Naive B cell (primary cell): Measurements from ENCODE around the gene ADAMTS3. TPM values are rescaled to one million over a fixed set of nuclear protein-coding genes. Genes with fewer than 3 reads are reported as not detected.

Source experiments
- ATAC-seq, 2 donors: fragments of 150-1000 bp; cut with Tn5 transposase; 2 replicates each; pipeline ENCODE4 v1.10.0; 2021; ENCODE audit warnings: low read depth in 2 of 2, mild to moderate bottlenecking in 2 of 2, moderate library complexity in 2 of 2
- DNase-seq: peaks from one replicate; pipeline ENCODE4 v3.0.0; 2022
- H3K27ac Mint-ChIP-seq, 6 donors: one replicate each; pipeline ENCODE4 v1.8.0; 2020 to 2022; ENCODE audit warnings: mild to moderate bottlenecking in 6 of 6, mixed read lengths in 6 of 6, moderate library complexity in 5 of 6, inconsistent platforms in 2 of 6
- H3K27me3 Mint-ChIP-seq, 3 donors: one replicate each; pipeline ENCODE4 v1.8.0; 2021 to 2022; ENCODE audit warnings: mixed read lengths in 3 of 3, mild to moderate bottlenecking in 1 of 3
- H3K36me3 Mint-ChIP-seq, 2 donors: one replicate each; pipeline ENCODE4 v1.8.0; 2020 to 2022; ENCODE audit warnings: mixed read lengths in 2 of 2, inconsistent platforms in 1 of 2, mild to moderate bottlenecking in 1 of 2
- H3K4me1 Mint-ChIP-seq, 3 donors: one replicate each; pipeline ENCODE4 v1.8.0; 2020 to 2022; ENCODE audit warnings: mixed read lengths in 3 of 3, inconsistent platforms in 1 of 3, mild to moderate bottlenecking in 1 of 3, moderate library complexity in 1 of 3
- H3K4me3 Mint-ChIP-seq, 8 donors: one replicate each; pipeline ENCODE4 v1.8.0; 2020 to 2022; ENCODE audit warnings: mild to moderate bottlenecking in 8 of 8, mixed read lengths in 8 of 8, moderate library complexity in 8 of 8, inconsistent platforms in 2 of 8
- H3K9me3 Mint-ChIP-seq, 7 donors: one replicate each; pipeline ENCODE4 v1.8.0; 2020 to 2022; ENCODE audit warnings: mixed read lengths in 7 of 7, mild to moderate bottlenecking in 5 of 7, inconsistent platforms in 2 of 7, moderate library complexity in 1 of 7
- polyA plus RNA-seq, 6 donors: library from polyadenylated mRNA; unstranded; fragments of 300-500 nt; fragmentation: Illumina TruSeq; gene quantifications; one replicate each; pipeline ENCODE4 v1.2.3, GENCODE V29; 2021; ENCODE audit warnings: low read depth in 6 of 6

ADAMTS3 gene
- polyA plus RNA-seq, 6 donors from 2014 or later = not detected

DNA sequence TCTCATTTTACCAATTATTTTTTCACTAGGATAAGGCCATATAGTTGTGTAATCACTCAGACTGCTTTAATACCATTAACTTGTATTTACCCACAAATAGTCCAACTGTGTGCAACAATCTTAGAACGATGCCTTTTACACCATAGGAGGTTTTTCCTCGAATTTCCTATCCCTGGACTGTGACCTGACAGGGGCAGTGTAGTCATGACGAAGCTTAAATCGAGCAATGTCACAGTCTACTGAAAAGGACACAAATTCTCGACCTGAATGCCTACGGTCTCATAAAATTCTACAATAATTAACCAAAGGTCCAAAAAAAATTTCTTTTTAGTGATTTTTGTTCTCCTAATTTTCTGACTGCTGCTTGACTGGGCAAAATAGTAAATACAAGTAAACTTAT lies 208.9 kb downstream of the ADAMTS3 start:
- DNase-seq (no peak), ATAC-seq (no peak)
- no peaks in the 10 kb centered on the region for H3K4me1 Mint-ChIP-seq
- H3K4me3 Mint-ChIP-seq = no peak overlapping the region
- no peaks in the 10 kb centered on the region for H3K36me3 Mint-ChIP-seq
- H3K27ac Mint-ChIP-seq = no peak overlapping the region
- H3K27me3 Mint-ChIP-seq = no peaks in the 10 kb centered on the region
- no peaks in the 10 kb centered on the region for H3K9me3 Mint-ChIP-seq

- Mint-ChIP-seq H3K27ac (no peak overlapping the region), H3K36me3 (no peaks in the 10 kb centered on the region), H3K4me3 (no peak overlapping the region), H3K4me1 (no peaks in the 10 kb centered on the region), H3K27me3 (no peaks in the 10 kb centered on the region), H3K9me3 (no peaks in the 10 kb centered on the region)
- DNase-seq (no peak), ATAC-seq (no peak)
These were observed 210.5 kb downstream of the ADAMTS3 start for GRCh38 chr4:72358483-72358882.

- Mint-ChIP-seq H3K4me1 (no peaks in the 10 kb centered on the region), H3K27me3 (no peaks in the 10 kb centered on the region), H3K9me3 (no peaks in the 10 kb centered on the region), H3K4me3 (no peak overlapping the region), H3K27ac (no peak overlapping the region), H3K36me3 (no peaks in the 10 kb centered on the region)
- DNase-seq (no peak), ATAC-seq (no peak)
These were observed 211.1 kb downstream of the ADAMTS3 start for GRCh38 chr4:72357908-72358307.

- Mint-ChIP-seq H3K4me3 (no peak overlapping the region), H3K27me3 (no peaks in the 10 kb centered on the region), H3K4me1 (no peaks in the 10 kb centered on the region), H3K9me3 (no peaks in the 10 kb centered on the region), H3K27ac (no peak overlapping the region), H3K36me3 (no peaks in the 10 kb centered on the region)
- DNase-seq (no peak), ATAC-seq (no peak)
These were observed 216.3 kb downstream of the ADAMTS3 start for GRCh38 chr4:72352711-72353110.

GRCh38 chr4:72351521-72351920 lies 217.5 kb downstream of the ADAMTS3 start:
- Mint-ChIP-seq H3K27ac (no peak overlapping the region), H3K4me3 (no peak overlapping the region), H3K9me3 (no peaks in the 10 kb centered on the region), H3K4me1 (no peaks in the 10 kb centered on the region), H3K36me3 (no peaks in the 10 kb centered on the region), H3K27me3 (no peaks in the 10 kb centered on the region)
- ATAC-seq (no peak), DNase-seq (no peak)

DNA sequence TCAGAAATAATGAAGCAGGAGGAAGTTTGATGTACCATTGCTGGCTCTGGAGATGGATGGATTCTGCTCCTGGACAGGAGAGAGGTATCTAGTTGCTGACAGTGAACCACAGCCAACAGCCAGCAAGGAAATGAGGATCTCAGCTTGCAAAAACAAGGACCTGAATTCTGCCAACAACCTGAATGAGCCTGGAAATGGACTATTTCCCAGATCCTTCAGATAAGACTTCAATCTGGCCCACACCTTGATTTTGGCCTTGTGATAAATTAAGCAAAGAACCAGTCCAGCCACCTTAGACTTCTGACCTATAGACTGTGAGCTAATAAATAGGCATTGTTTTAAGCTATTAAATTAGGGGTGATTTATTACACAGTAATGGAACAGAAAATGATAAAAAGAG lies 220.3 kb downstream of the ADAMTS3 start:
- DNase-seq (no peak), ATAC-seq (no peak)
- H3K36me3 Mint-ChIP-seq = no peaks in the 10 kb centered on the region
- no peaks in the 10 kb centered on the region for H3K4me1 Mint-ChIP-seq
- no peaks in the 10 kb centered on the region for H3K27me3 Mint-ChIP-seq
- no peak overlapping the region for H3K4me3 Mint-ChIP-seq
- no peaks in the 10 kb centered on the region for H3K9me3 Mint-ChIP-seq
- H3K27ac Mint-ChIP-seq = no peak overlapping the region

DNA sequence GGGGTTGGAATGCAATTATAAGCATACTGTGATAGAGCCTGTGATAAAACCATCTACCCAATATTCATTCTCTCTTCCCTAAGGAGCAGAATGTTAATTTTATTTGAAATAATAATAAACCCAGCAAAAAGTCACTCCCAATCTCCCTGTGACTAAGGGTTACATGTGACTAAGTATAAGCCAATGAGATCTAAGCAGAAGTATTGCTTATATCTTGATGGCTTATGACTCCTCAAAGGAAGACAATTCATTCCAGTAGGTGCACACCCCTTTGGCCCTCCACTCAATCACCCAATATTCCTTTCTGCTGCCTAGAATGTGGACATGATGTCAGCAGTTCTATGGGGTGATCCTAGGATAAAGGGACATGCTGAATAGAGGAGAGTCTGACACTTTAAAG lies 224.6 kb downstream of the ADAMTS3 start:
- DNase-seq (no peak), ATAC-seq (no peak)
- H3K4me3 Mint-ChIP-seq = no peak overlapping the region
- H3K27ac Mint-ChIP-seq = no peak overlapping the region
- no peaks in the 10 kb centered on the region for H3K9me3 Mint-ChIP-seq
- H3K27me3 Mint-ChIP-seq = peaks cover 0 to 3% (median 0%) of the 10 kb centered on the region in 3 donors
- H3K36me3 Mint-ChIP-seq = no peaks in the 10 kb centered on the region
- H3K4me1 Mint-ChIP-seq = no peaks in the 10 kb centered on the region

GRCh38 chr4:72341432-72341820 lies 227.6 kb downstream of the ADAMTS3 start:
- peaks cover 0 to 3% (median 0%) of the 10 kb centered on the region in 3 donors for H3K27me3 Mint-ChIP-seq
- no peak overlapping the region for H3K4me3 Mint-ChIP-seq
- H3K27ac Mint-ChIP-seq = no peak overlapping the region
- no peaks in the 10 kb centered on the region for H3K36me3 Mint-ChIP-seq
- DNase-seq (no peak), ATAC-seq (no peak)
- H3K4me1 Mint-ChIP-seq = no peaks in the 10 kb centered on the region
- H3K9me3 Mint-ChIP-seq = no peaks in the 10 kb centered on the region

- H3K36me3 Mint-ChIP-seq = no peaks in the 10 kb centered on the region
These were observed 228.1 kb downstream of the ADAMTS3 start for GRCh38 chr4:72340803-72341431.

GRCh38 chr4:72338060-72338459 lies 231.0 kb downstream of the ADAMTS3 start:
- Mint-ChIP-seq H3K4me1 (no peaks in the 10 kb centered on the region), H3K9me3 (no peaks in the 10 kb centered on the region), H3K36me3 (no peaks in the 10 kb centered on the region), H3K4me3 (no peak overlapping the region), H3K27me3 (peaks cover 0 to 3% (median 0%) of the 10 kb centered on the region in 3 donors), H3K27ac (no peak overlapping the region)
- ATAC-seq = no peak
- no peak for DNase-seq

More at GRCh38 chr4:72340803-72341431, 228.1 kb downstream of the ADAMTS3 start:
- H3K4me3 Mint-ChIP-seq = no peak overlapping the region
- DNase-seq (no peak), ATAC-seq (no peak)
- peaks cover 0 to 3% (median 0%) of the 10 kb centered on the region in 3 donors for H3K27me3 Mint-ChIP-seq
- no peaks in the 10 kb centered on the region for H3K9me3 Mint-ChIP-seq
- H3K4me1 Mint-ChIP-seq = no peaks in the 10 kb centered on the region
- H3K27ac Mint-ChIP-seq = no peak overlapping the region

DNA sequence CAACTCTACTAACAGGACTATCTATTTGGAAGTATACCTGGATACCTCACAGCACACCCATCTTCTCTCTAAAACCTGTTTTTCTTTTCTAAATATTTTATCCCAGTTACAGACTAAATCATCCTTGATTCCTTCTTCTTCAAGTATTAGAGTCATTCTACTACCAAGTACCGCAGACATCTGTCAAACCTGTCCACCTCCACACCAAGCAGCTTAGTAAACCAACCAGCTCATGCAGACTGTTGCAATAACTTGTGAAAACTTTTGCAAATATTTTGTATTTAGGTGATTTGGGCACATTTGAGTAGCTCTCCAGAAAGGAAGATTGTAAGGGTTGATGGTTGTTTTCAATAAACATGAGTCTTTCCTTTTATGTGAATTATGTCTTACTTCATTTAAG lies 238.6 kb downstream of the ADAMTS3 start:
- DNase-seq (no peak), ATAC-seq (no peak)
- Mint-ChIP-seq H3K27ac (no peak overlapping the region), H3K27me3 (no peaks in the 10 kb centered on the region), H3K4me3 (no peak overlapping the region), H3K4me1 (no peaks in the 10 kb centered on the region), H3K36me3 (no peaks in the 10 kb centered on the region), H3K9me3 (no peaks in the 10 kb centered on the region)

GRCh38 chr4:72326692-72327632 lies 242.1 kb downstream of the ADAMTS3 start:
- Mint-ChIP-seq H3K4me1 (no peaks in the 10 kb centered on the region), H3K4me3 (no peak overlapping the region), H3K27me3 (peaks cover 0 to 8% (median 6%) of the 10 kb centered on the region in 3 donors), H3K9me3 (no peaks in the 10 kb centered on the region), H3K27ac (no peak overlapping the region), H3K36me3 (no peaks in the 10 kb centered on the region)
- ATAC-seq (no peak), DNase-seq (no peak)

DNA sequence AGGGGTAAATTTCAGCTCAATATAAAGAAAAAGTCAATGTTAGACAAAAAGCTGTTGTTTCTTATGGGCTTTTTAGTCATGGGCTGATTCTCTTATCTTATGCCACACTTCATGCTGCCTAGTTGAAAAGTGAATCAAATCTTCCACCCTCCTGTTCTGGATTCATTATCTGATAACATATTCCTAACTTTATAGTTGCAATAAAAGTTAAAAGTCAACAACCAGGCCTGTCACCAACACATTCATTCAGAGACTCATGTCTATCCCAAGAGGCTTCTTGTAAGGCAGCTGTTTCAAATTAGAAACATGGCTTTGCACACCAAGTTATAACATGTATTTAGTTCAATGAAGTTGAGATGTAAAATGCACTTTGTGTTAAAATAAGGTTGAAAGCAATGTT lies 243.8 kb downstream of the ADAMTS3 start:
- H3K4me3 Mint-ChIP-seq = no peak overlapping the region
- H3K4me1 Mint-ChIP-seq = no peaks in the 10 kb centered on the region
- no peak overlapping the region for H3K27ac Mint-ChIP-seq
- no peak for ATAC-seq
- no peaks in the 10 kb centered on the region for H3K36me3 Mint-ChIP-seq
- no peaks in the 10 kb centered on the region for H3K9me3 Mint-ChIP-seq
- peaks cover 0 to 8% (median 6%) of the 10 kb centered on the region in 3 donors for H3K27me3 Mint-ChIP-seq
- no peak for DNase-seq

GRCh38 chr4:72323227-72323626 lies 245.8 kb downstream of the ADAMTS3 start:
- no peak for ATAC-seq
- Mint-ChIP-seq H3K36me3 (no peaks in the 10 kb centered on the region), H3K4me1 (no peaks in the 10 kb centered on the region), H3K27me3 (peaks cover 0 to 8% (median 6%) of the 10 kb centered on the region in 3 donors), H3K4me3 (no peak overlapping the region), H3K27ac (no peak overlapping the region), H3K9me3 (no peaks in the 10 kb centered on the region)
- DNase-seq = no peak
